ENCODE data around the gene TBX2.

DNA sequence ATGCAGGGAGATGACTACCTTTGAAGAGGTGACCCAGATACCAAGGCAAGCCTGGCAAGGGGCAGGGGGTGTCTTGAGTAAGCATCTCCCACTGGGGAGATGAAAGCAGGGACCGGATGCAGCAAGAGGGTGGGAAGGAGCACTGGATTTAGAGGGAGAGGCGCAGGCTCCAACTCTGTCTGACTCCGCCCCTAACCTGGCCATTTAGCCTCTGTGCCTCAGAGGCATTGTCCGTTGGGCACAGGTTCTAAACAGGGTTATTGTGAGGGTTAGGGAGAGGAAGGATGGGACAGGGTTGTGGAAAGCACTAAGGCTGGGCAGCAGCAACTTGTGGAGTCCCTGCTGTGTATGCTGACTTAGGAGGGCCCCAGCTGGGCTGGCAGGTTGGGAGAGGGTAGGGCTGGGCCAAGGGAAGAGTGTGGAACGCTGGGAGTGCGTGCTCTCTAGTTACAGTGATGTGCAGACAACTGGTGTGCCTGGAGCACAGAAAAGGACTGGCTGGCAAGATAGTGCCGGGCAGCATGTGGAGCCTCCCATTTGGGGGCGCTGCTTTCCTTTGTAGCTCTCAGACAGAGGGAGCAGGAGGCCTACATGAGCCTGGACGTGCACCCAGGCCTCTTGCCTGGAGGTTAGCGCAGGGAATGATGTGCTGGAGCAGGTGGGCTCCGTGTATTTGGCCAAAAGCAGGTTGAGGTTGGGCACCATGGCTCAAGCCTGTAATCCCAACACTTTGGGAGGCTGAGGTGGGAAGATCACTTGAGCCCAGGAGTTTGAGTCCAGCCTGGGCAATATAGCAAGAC lies 26.2 kb downstream of the TBX2 start:
- no peak for TF ChIP-seq CTCF (IDR thresholded peaks at IDR 0.05)
- no peak for TF ChIP-seq POLR2A (IDR thresholded peaks at IDR 0.05)
- TF ChIP-seq EP300 (IDR thresholded peaks at IDR 0.05), result no peak
